ENCODE measurements around the gene MYRFL. TPM values are rescaled to one million over a fixed set of nuclear protein-coding genes. Genes with fewer than 3 reads are reported as not detected.
"Not testable (repeated sequence)": the region's sequence is repeated elsewhere in the genome, so short reads cannot be mapped to it uniquely, and the experiment has no call there.

MYRFL gene
- total RNA-seq, 2 experiments from 2014 or later: not detected

DNA sequence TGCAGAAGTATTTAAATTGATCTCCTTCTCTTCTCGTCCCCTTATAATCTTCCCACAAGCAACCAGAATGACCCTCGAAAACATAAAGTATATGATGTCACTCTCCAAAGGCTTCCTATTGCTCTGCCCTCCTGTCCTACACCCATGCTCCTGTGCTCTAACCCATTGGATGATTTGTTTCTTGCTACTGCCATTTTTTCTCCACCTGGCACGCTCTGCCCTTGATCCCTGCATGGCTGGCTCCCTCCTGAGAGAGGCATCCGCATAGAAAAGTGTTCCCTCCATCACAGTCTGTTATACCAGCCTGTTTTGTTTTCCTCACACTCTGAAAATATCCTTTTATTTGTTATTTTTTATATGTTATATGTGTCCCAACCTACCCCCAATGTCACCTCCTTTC lies 19.8 kb downstream of the MYRFL start:
- no peak for DNase-seq
- no peaks in the 10 kb centered on the region for H3K9me3 Mint-ChIP-seq (ENCODE audit: low read depth)
- intact Hi-C loops (cut with DNase I, micrococcal nuclease): no loop called here
- H3K27ac Mint-ChIP-seq: no peak overlapping the region
- ChIA-PET CTCF (no interaction called here), POLR2A (no interaction called here)
- H3K36me3 Mint-ChIP-seq (ENCODE audit: low read depth): no peaks in the 10 kb centered on the region
- no peaks in the 10 kb centered on the region for H3K4me1 Mint-ChIP-seq
- peaks cover 8% of the 10 kb centered on the region for H3K27me3 Mint-ChIP-seq
- ATAC-seq: no peak
- no peak overlapping the region for H3K4me3 Mint-ChIP-seq

DNA sequence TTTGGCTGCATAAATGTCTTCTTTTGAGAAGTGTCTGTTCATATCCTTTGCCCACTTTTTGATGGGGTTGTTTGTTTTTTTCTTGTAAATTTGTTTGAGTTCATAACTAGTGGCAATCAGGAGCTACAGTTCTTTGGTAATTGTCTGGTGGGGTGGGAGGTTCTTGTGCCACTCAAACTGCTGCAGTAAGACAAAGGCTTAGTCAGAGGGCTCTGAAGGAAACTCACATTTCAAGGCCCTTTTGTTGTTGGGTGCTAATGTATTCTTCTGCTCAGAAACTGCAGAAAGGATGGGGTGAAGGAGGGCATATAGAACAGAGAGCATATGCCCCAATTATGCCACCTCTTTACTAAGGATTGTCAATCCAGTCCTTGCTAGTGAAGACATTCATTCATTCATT lies 21.9 kb downstream of the MYRFL start:
- Mint-ChIP-seq H3K36me3 (ENCODE audit: low read depth) (no peaks in the 10 kb centered on the region), H3K9me3 (ENCODE audit: low read depth) (peaks cover 3% of the 10 kb centered on the region), H3K4me3 (no peak overlapping the region), H3K4me1 (no peaks in the 10 kb centered on the region), H3K27me3 (peaks cover 13% of the 10 kb centered on the region), H3K27ac (no peak overlapping the region)
- intact Hi-C loops (cut with DNase I, micrococcal nuclease): no loop called here
- DNase-seq (no peak), ATAC-seq (no peak)
- ChIA-PET POLR2A (no interaction called here), CTCF (no interaction called here)

DNA sequence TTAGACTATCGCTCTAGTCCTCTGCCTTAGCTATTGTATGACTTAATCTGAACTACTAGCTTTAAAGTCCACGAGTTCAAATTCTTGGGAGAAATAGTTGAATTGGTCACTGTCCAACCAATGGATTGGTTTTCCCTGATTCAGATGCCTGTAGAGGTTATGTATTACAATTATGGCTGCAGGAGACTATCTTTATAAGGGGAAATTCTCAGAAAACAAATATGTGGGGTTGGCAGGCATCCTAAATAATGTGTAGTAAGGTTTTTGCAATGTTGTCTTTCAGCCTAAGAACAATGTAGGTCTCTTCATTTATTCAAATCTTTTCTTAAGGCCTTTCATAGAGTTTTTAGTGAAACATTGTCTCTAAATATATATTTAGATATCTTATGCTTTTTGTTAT lies 26.9 kb downstream of the MYRFL start:
- peaks cover 4% of the 10 kb centered on the region for H3K9me3 Mint-ChIP-seq (ENCODE audit: low read depth)
- H3K27ac Mint-ChIP-seq: no peak overlapping the region
- H3K27me3 Mint-ChIP-seq: peaks cover 12% of the 10 kb centered on the region
- ChIA-PET CTCF (interaction anchor here (0.6 to 0.8 kb wide), 2 partner anchors 131 to 878 kb away, joined by 3 read pairs; no protein-coding TSS in a partner anchor), POLR2A (interaction anchor here (0.6 to 0.7 kb wide), 2 partner anchors 21 to 173 kb away, joined by 3 to 8 read pairs; no protein-coding TSS in a partner anchor)
- H3K4me3 Mint-ChIP-seq: no peak overlapping the region
- H3K4me1 Mint-ChIP-seq: no peaks in the 10 kb centered on the region
- H3K36me3 Mint-ChIP-seq (ENCODE audit: low read depth): no peaks in the 10 kb centered on the region
- ATAC-seq (no peak), DNase-seq (no peak)
- intact Hi-C loops (cut with DNase I, micrococcal nuclease): no loop called here

DNA sequence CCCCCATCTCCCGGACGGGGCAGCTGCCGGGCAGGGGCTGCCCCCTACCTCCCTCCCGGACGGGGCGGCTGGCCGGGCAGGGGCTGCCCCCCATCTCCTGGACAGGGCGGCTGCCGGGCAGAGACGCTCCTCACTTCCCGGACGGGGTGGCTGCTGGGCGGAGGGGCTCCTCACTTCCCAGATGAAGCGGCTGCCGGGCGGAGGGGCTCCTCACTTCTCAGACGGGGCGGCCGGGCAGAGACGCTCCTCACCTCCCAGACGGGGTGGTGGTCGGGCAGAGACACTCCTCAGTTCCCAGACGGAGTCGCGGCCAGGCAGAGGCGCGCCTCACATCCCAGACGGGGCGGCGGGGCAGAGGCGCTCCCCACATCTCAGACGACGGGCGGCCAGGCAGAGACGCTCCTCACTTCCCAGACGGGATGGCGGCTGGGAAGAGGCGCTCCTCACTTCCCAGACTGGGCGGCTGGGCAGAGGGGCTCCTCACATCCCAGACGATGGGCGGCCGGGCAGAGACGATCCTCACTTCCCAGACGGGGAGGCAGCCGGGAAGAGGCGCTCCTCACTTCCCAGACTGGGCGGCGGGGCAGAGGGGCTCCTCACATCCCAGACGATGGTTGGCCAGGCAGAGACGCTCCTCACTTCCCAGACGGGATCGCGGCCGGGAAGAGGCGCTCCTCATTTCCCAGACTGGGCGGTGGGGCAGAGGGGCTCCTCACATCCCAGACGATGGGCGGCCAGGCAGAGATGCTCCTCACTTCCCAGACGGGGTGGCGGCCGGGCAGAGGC lies 28.3 kb downstream of the MYRFL start:
- H3K9me3 Mint-ChIP-seq (ENCODE audit: low read depth); POLR2A ChIA-PET; H3K4me3 Mint-ChIP-seq; ATAC-seq; DNase-seq; H3K36me3 Mint-ChIP-seq (ENCODE audit: low read depth); intact Hi-C loops (cut with DNase I, micrococcal nuclease); H3K4me1 Mint-ChIP-seq; CTCF ChIA-PET; H3K27ac Mint-ChIP-seq: not testable (repeated sequence)
- H3K27me3 Mint-ChIP-seq: peaks cover 12% of the 10 kb centered on the region

DNA sequence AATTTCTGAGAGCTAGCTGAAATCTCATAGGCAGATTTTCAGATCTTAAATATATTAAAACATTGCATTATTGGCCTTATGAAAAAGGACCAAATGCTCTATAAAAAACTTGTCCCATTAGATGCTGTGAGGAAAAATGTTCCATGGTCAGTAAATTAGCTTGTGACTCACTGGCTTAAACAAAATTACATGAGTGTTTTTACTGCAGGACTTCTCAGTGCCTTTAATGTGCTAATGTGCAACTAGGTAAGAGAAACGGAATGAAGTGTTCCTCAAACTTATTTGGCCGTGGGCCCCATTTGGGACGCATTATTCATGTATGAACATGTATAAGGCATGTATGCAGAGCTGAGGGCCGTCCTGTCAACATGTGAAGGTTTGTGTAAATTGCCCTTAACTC lies 41.7 kb downstream of the MYRFL start:
- no peak overlapping the region for H3K27ac Mint-ChIP-seq

DNA sequence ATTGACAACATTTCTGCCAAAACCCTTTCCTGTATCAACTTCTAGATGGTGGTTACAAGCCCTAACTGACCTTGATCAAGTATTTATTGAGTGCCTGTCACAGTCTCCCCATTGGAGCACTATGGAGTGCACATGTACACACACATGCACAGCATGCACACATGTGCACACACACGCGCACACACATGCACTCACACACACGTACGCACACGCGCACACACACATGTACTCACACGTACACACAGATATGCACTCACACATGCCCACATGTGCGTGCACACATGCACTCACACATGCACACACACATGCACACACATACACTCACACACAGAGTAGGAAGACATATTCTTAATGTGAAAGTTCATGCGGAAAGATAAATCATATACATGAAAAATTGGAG lies 43.7 kb downstream of the MYRFL start:
- Mint-ChIP-seq H3K27me3 (peaks cover 13% of the 10 kb centered on the region), H3K4me3 (no peak overlapping the region), H3K27ac (no peak overlapping the region), H3K9me3 (ENCODE audit: low read depth) (no peaks in the 10 kb centered on the region), H3K36me3 (ENCODE audit: low read depth) (no peaks in the 10 kb centered on the region), H3K4me1 (no peaks in the 10 kb centered on the region)
- POLR2A ChIA-PET: no interaction called here
- intact Hi-C loops (cut with DNase I, micrococcal nuclease): no loop called here
- DNase-seq (no peak), ATAC-seq (no peak)
- CTCF ChIA-PET: no interaction called here

More for the DNA sequence above, 41.7 kb downstream of the MYRFL start:
- H3K9me3 Mint-ChIP-seq (ENCODE audit: low read depth): no peaks in the 10 kb centered on the region
- ChIA-PET CTCF (interaction anchor here (1.4 to 1.6 kb wide), 2 partner anchors 11 to 18 kb away, joined by 4 to 7 read pairs; no protein-coding TSS in a partner anchor), POLR2A (no interaction called here)
- H3K27me3 Mint-ChIP-seq: peaks cover 15% of the 10 kb centered on the region
- DNase-seq (no peak), ATAC-seq (no peak)
- intact Hi-C loops (cut with DNase I, micrococcal nuclease): no loop called here
- no peaks in the 10 kb centered on the region for H3K4me1 Mint-ChIP-seq
- H3K4me3 Mint-ChIP-seq: no peak overlapping the region
- no peaks in the 10 kb centered on the region for H3K36me3 Mint-ChIP-seq (ENCODE audit: low read depth)

DNA sequence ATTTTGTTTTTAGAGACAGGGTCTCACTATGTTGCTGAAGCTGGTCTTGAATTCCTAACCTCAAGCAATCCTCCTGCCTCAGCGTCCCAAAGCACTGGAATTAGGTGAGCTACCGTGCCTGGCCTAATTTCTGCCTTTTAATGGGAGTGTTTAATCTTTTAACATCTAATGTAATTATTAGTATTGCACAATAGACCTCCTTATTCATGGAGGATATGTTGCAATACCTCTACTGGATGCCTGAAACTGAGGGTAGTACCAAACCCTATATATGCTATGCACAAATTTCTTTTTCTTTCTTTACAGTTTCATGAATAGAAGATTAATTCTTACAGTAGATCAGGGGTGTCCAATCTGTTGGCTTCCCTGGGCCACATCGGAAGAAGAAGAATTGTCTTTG lies 47.8 kb downstream of the MYRFL start:
- H3K4me3 Mint-ChIP-seq: no peak overlapping the region
- ATAC-seq: no peak
- H3K36me3 Mint-ChIP-seq (ENCODE audit: low read depth): no peaks in the 10 kb centered on the region
- intact Hi-C loops (cut with DNase I, micrococcal nuclease): no loop called here
- ChIA-PET POLR2A (interaction anchor here (0.6 kb wide), 1 partner anchor 21 kb away, joined by 8 read pairs; no protein-coding TSS in a partner anchor), CTCF (interaction anchor here (0.7 kb wide), 1 partner anchor 10 kb away, joined by 4 read pairs; no protein-coding TSS in a partner anchor)
- peaks cover 11% of the 10 kb centered on the region for H3K27me3 Mint-ChIP-seq
- H3K4me1 Mint-ChIP-seq: no peaks in the 10 kb centered on the region
- no peaks in the 10 kb centered on the region for H3K9me3 Mint-ChIP-seq (ENCODE audit: low read depth)
- no peak for DNase-seq
- H3K27ac Mint-ChIP-seq: no peak overlapping the region

DNA sequence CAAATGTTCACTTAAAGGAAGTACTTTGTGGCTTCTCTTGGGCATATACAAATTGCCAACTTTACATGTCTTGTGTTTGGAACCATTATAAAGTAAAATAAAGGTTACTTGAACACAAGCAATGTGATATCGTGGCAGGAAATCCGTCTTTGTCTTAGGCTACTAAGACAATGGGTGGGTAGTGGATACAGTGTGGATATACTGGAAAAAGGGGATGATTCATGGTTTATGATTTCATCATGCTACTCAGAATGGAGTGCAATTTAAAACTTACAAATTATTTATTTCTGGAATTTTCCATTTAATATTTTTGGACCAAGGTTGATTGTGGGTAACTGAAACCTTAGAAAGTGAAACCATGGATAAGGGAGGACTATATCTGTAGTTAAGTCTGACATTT lies 48.4 kb downstream of the MYRFL start:
- CTCF ChIA-PET: interaction anchor here (0.7 kb wide), 1 partner anchor 10 kb away, joined by 4 read pairs; no protein-coding TSS in a partner anchor
- H3K36me3 Mint-ChIP-seq (ENCODE audit: low read depth): no peaks in the 10 kb centered on the region
- DNase-seq: no peak
- H3K27ac Mint-ChIP-seq: no peak overlapping the region
- POLR2A ChIA-PET: interaction anchor here (0.6 kb wide), 1 partner anchor 21 kb away, joined by 8 read pairs; no protein-coding TSS in a partner anchor
- no peaks in the 10 kb centered on the region for H3K4me1 Mint-ChIP-seq
- no peaks in the 10 kb centered on the region for H3K9me3 Mint-ChIP-seq (ENCODE audit: low read depth)
- intact Hi-C loops (cut with DNase I, micrococcal nuclease): no loop called here
- ATAC-seq: no peak
- H3K4me3 Mint-ChIP-seq: no peak overlapping the region
- H3K27me3 Mint-ChIP-seq: peaks cover 11% of the 10 kb centered on the region

DNA sequence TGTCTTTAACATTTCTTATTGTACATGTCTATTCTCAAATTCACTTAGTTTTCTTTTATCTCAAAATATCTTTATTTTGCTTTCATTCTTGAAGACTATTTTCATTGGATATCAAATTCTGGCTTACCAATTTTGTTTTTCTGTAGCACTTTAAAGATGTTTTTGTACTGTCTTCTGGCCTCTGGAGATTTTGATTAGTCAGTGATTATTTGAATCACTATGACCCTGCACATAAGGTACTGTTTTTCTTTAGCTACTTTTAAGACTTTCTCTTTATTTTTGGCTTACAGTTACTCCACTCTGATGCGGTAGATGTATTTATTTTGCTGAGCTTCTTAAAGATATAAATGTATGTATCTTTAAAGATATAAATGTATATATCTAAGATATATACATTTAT lies 49.6 kb downstream of the MYRFL start:
- Mint-ChIP-seq H3K4me1 (peaks cover 6% of the 10 kb centered on the region), H3K9me3 (ENCODE audit: low read depth) (no peaks in the 10 kb centered on the region), H3K27me3 (peaks cover 18% of the 10 kb centered on the region), H3K27ac (no peak overlapping the region), H3K36me3 (ENCODE audit: low read depth) (no peaks in the 10 kb centered on the region), H3K4me3 (no peak overlapping the region)
- intact Hi-C loops (cut with DNase I, micrococcal nuclease): no loop called here
- POLR2A ChIA-PET: no interaction called here
- no peak for ATAC-seq
- DNase-seq: no peak
- CTCF ChIA-PET: interaction anchor here (0.7 to 0.8 kb wide), 2 partner anchors 10 to 287 kb away, joined by 3 read pairs; no protein-coding TSS in a partner anchor

DNA sequence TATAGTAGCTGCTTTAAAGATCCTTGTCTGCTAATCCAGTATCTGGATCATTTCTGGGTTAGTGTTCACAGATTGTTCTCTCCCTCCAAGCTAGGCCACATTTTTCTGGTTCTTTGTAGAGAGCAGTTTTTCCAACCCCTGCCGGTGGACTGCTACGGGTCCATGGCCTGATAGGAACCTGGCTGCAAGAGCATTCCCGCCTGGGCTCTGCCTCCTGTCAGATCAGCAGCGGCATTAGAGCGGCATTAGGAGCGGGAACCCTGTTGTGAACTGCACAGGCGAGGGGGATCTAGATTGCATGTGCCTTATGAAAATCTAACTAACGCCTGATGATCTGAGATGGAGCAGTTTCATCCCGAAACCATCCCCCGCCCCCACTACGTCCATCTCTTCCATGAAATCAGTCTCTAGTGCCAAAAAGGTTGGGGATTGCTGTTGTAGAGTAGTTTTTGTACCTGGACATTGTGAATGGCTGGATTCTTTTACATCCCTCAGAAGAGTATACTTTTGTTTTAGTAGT lies 50.4 kb downstream of the MYRFL start:
- no peak overlapping the region for H3K4me3 Mint-ChIP-seq
- POLR2A ChIA-PET: no interaction called here
- H3K4me1 Mint-ChIP-seq: peaks cover 6% of the 10 kb centered on the region
- no peak overlapping the region for H3K27ac Mint-ChIP-seq
- DNase-seq (no peak), ATAC-seq (no peak)
- no peaks in the 10 kb centered on the region for H3K36me3 Mint-ChIP-seq (ENCODE audit: low read depth)
- intact Hi-C loops (cut with DNase I, micrococcal nuclease): no loop called here
- CTCF ChIA-PET: interaction anchor here (1.0 kb wide), 1 partner anchor 136 kb away, joined by 3 read pairs; no protein-coding TSS in a partner anchor
- peaks cover 17% of the 10 kb centered on the region for H3K27me3 Mint-ChIP-seq
- no peaks in the 10 kb centered on the region for H3K9me3 Mint-ChIP-seq (ENCODE audit: low read depth)

DNA sequence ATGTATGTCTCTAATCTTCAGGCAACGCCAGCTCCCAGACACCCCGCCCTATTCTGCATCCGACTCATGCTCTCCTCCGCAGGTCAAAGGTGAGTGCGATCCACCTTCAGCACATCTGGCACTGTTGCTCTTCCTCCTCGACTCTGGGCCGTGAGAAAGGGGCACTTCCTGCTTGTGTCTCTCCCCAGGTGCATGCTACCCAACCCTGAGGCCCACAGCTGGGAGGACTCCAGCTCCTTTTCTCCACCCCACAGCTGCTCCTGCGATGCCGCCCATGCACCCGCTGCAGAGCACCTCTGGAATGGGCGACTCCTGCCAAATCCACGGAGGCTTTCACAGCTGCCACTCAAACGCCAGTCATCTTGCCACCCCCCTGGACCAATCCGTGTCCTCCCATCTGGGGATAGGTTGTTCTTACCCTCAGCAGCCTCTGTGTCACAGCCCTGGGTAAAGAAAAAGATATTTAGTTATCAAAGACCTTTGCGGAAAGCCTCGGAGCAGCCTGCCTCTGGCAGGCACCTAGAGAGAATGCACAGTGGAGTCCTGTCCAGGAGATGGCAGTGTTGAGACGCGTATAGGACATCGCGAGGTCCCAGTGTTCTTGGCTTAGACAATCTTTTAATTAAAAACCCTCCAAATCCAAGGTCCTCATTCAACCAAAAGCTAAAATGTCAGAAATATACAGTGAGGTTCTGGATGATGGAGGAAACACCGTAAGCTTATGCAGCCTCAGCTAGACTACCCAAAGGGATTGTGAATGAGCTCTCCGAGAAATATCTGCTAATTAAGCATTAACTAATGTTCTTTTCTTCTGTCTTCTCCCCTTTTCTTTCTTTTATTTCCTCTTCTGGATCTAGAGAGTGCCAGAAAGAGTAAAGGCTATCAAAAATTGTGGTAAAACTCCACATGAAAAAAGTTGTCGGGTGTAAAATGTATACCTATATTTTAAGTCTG lies 54.3 kb downstream of the MYRFL start:
- Mint-ChIP-seq H3K27me3 (peaks cover 17% of the 10 kb centered on the region), H3K27ac (no peak overlapping the region), H3K36me3 (ENCODE audit: low read depth) (no peaks in the 10 kb centered on the region), H3K9me3 (ENCODE audit: low read depth) (no peaks in the 10 kb centered on the region), H3K4me1 (peaks cover 6% of the 10 kb centered on the region), H3K4me3 (no peak overlapping the region)
- intact Hi-C loops (cut with DNase I, micrococcal nuclease): loop anchor here (1.0 to 2.0 kb wide), 3 partner anchors 698 to 850 kb away; no protein-coding TSS in a partner anchor
- ATAC-seq (peak; percentile 93), DNase-seq (peak; percentile 82)
- CTCF ChIA-PET: interaction anchor here (0.7 to 2.7 kb wide), 22 partner anchors 9 to 1007 kb away, joined by 3 to 15 read pairs (median 4); no protein-coding TSS in a partner anchor
- POLR2A ChIA-PET: no interaction called here

Data from activated CD4-positive, alpha-beta T cell treated with anti-CD3 and anti-CD28 coated beads for 36 hours (primary cell).